Osteocyte (in vitro differentiated cells): Measurements from ENCODE around the gene CBL. TPM values are rescaled to one million over a fixed set of nuclear protein-coding genes. Genes with fewer than 3 reads are reported as not detected.
"Not testable (repeated sequence)": the region's sequence is repeated elsewhere in the genome, so short reads cannot be mapped to it uniquely, and the experiment has no call there.

Experiments used
- DNase-seq: peaks from one replicate; pipeline ENCODE4 v3.0.0; 2021; ENCODE audit warnings: mixed read lengths; ENCODE audit not compliant: unreplicated experiment; ENCODE audit errors: extremely low spot score
- H3K27ac Mint-ChIP-seq: one replicate; pipeline ENCODE4 v1.8.0; 2021; ENCODE audit warnings: mild to moderate bottlenecking, mixed read lengths; ENCODE audit not compliant: unreplicated experiment
- H3K27me3 Mint-ChIP-seq: one replicate; pipeline ENCODE4 v1.8.0; 2021; ENCODE audit warnings: mixed read lengths; ENCODE audit not compliant: unreplicated experiment
- H3K36me3 Mint-ChIP-seq: one replicate; pipeline ENCODE4 v1.8.0; 2021; ENCODE audit warnings: mixed read lengths; ENCODE audit not compliant: unreplicated experiment
- H3K4me1 Mint-ChIP-seq: one replicate; pipeline ENCODE4 v1.8.0; 2021; ENCODE audit warnings: mixed read lengths; ENCODE audit not compliant: unreplicated experiment
- H3K4me3 Mint-ChIP-seq: one replicate; pipeline ENCODE4 v1.8.0; 2021; ENCODE audit warnings: mild to moderate bottlenecking, moderate library complexity, mixed read lengths; ENCODE audit not compliant: unreplicated experiment
- H3K9me3 Mint-ChIP-seq: one replicate; pipeline ENCODE4 v1.8.0; 2021; ENCODE audit warnings: mixed read lengths; ENCODE audit not compliant: unreplicated experiment
- total RNA-seq: library from RNA; stranded (reverse); gene quantifications from 2 replicates; pipeline ENCODE4 v1.2.1, GENCODE V29; 2021
- TF ChIP-seq, protein P1 (sequence below): fragments of 200-600 bp; sonication (generic); IDR thresholded peaks from 2 replicates; pipeline ENCODE4 v1.5.0; 2021; ENCODE audit warnings: antibody characterized with exemption, mild to moderate bottlenecking, moderate library complexity

CBL gene
- total RNA-seq, 1 donor from 2014 or later = 20.8 TPM

DNA sequence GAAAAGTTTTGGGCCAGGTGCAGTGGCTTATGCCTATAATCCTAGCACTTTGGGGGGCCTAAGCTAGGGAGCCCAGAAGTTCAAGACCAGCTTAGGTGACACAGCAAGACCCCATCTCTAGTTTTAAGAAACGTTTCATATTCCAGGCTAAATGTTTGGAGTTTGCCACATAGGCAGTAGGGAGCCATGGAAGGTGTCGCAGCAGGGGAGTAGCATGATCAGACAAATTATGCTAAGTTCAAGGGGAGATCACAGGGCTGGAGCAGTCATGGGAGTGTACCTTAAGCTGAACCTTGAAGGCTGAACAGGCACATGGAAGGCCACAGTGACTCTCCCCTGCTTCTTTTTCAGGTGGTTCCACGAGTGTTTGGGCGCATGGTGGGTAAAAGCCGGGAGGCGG is 26.8 kb upstream of the CBL start:
- TF ChIP-seq, protein P1, sequence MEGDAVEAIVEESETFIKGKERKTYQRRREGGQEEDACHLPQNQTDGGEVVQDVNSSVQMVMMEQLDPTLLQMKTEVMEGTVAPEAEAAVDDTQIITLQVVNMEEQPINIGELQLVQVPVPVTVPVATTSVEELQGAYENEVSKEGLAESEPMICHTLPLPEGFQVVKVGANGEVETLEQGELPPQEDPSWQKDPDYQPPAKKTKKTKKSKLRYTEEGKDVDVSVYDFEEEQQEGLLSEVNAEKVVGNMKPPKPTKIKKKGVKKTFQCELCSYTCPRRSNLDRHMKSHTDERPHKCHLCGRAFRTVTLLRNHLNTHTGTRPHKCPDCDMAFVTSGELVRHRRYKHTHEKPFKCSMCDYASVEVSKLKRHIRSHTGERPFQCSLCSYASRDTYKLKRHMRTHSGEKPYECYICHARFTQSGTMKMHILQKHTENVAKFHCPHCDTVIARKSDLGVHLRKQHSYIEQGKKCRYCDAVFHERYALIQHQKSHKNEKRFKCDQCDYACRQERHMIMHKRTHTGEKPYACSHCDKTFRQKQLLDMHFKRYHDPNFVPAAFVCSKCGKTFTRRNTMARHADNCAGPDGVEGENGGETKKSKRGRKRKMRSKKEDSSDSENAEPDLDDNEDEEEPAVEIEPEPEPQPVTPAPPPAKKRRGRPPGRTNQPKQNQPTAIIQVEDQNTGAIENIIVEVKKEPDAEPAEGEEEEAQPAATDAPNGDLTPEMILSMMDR = no peak
- H3K9me3 Mint-ChIP-seq = no peaks in the 10 kb centered on the region
- peaks cover 5% of the 10 kb centered on the region for H3K36me3 Mint-ChIP-seq
- DNase-seq = no peak
- no peaks in the 10 kb centered on the region for H3K27me3 Mint-ChIP-seq
- H3K27ac Mint-ChIP-seq = no peak overlapping the region
- H3K4me1 Mint-ChIP-seq = peaks cover 9% of the 10 kb centered on the region
- no peak overlapping the region for H3K4me3 Mint-ChIP-seq

DNA sequence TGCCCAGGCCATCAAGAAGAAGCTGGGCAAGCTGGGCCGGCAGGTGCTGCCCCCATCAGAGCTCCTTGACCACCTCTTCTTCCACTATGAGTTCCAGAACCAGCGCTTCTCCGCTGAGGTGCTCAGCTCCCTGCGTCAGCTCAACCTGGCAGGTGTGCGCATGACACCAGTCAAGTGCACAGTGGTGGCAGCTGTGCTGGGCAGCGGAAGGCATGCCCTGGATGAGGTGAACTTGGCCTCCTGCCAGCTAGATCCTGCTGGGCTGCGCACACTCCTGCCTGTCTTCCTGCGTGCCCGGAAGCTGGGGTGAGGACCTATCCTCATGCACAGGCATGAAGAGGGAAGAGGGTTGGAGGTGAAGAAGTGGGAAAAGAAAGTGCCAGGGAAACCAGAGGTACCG is 26.2 kb upstream of the CBL start:
- Mint-ChIP-seq H3K9me3 (no peaks in the 10 kb centered on the region), H3K4me1 (peaks cover 9% of the 10 kb centered on the region), H3K27me3 (no peaks in the 10 kb centered on the region), H3K36me3 (peaks cover 5% of the 10 kb centered on the region), H3K27ac (no peak overlapping the region), H3K4me3 (no peak overlapping the region)
- no peak for DNase-seq
- TF ChIP-seq, protein P1 = no peak

DNA sequence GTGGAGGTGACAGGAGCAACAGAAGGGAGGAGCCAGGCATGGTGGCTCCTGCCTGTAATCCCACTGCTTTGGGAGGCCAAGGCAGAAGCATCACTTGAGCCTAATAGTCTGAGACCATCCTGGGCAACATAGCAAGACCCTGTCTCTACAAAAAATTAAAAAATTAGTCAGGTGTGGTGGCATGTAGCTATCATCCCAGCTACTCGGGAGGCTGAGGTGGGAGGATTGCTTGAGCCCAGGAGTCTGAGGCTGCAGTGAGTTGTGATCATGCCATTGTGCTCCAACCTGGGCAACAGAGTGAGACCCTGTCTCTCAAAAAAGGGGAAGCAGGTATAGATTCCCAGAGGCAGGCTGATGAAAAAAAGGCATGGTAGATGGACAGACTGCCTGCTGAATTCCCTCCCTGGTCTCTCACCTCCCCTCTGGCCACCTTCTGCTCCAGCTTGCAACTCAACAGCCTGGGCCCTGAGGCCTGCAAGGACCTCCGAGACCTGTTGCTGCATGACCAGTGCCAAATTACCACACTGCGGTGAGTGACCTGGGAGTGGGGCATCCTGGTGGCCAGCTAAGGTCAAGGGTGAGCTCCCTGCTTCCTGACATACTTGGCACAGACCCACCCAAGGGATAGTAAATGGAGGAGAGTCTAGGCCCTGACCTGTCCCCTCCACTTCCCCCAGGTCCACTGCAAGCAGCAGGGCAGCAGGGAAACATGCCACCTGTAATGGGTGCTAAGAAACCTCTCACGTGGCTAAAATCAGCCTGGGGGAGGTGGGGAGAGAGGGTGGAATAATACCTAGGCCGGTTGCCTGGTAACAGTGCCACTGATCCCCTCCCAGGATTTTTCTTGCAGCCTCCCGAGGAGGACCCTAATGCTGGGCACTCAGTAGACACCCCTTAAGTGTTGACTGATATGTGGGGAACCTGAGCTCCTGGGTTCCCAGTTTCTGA is 25.1 kb upstream of the CBL start:
- TF ChIP-seq, protein P1 = no peak
- Mint-ChIP-seq H3K36me3 (peaks cover 3% of the 10 kb centered on the region), H3K27me3 (peaks cover 3% of the 10 kb centered on the region), H3K4me3 (no peak overlapping the region), H3K27ac (no peak overlapping the region), H3K4me1 (peaks cover 9% of the 10 kb centered on the region), H3K9me3 (no peaks in the 10 kb centered on the region)
- DNase-seq = no peak

DNA sequence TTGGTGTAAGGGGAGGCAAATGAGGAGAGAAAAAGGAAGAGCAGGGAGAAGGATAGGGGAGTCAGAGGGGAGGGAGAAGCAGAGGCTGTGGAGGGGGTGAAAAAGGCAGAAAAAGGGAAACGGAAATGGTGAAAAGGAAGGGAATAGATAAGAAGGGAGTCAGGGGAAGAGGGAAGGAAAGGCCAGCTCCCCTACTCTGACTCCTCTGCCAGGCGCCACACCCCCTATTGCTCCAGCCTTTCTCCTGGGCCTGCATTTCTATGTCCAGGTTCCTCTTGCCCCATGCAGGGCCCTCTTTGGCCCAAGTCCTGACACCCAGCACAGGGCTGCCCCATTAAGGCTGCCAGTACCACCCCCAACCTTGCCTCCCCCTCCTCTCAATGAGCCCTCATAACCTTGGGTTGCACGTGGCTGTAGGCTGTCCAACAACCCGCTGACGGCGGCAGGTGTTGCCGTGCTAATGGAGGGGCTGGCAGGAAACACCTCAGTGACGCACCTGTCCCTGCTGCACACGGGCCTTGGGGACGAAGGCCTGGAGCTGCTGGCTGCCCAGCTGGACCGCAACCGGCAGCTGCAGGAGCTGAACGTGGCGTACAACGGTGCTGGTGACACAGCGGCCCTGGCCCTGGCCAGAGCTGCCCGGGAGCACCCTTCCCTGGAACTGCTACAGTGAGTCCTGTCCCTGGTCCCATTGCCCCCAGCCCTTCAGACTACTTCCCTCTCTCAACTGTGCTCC is 24.3 kb upstream of the CBL start:
- peaks cover 9% of the 10 kb centered on the region for H3K4me1 Mint-ChIP-seq
- peaks cover 3% of the 10 kb centered on the region for H3K27me3 Mint-ChIP-seq
- DNase-seq = no peak
- H3K27ac Mint-ChIP-seq = no peak overlapping the region
- TF ChIP-seq, protein P1 = no peak
- H3K9me3 Mint-ChIP-seq = no peaks in the 10 kb centered on the region
- H3K4me3 Mint-ChIP-seq = no peak overlapping the region
- H3K36me3 Mint-ChIP-seq = peaks cover 3% of the 10 kb centered on the region

DNA sequence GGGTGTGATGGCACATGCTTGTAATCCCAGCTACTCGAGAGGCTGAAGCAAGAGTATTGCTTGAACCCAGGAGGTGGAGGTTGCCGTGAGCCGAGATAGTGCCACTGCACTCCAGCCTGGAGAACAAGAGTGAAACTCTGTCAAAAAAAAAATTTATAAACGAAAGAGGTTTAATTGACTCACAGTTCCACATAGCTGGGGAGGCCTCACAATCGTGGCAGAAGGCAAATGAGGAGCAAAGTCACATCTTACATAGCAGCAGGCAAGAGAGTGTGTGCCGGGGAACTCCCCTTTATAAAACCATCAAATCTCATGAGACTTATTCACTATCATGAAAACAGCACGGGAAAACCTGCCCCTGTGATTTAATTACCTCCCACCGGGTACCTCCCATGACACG is 21.7 kb upstream of the CBL start:
- H3K4me3 Mint-ChIP-seq, DNase-seq, H3K4me1 Mint-ChIP-seq, H3K36me3 Mint-ChIP-seq, H3K9me3 Mint-ChIP-seq, H3K27ac Mint-ChIP-seq, H3K27me3 Mint-ChIP-seq: not testable (repeated sequence)
